Natural killer cell treated with Interleukin-12 subunit alpha and Interleukin-12 subunit beta and Interleukin-15 and Interleukin-18, amount 100 ng/mL, for 72 hours (primary cell): ENCODE measurements around the gene SMIM22. TPM values are rescaled to one million over a fixed set of nuclear protein-coding genes. Genes with fewer than 3 reads are reported as not detected.

Source experiments
- ATAC-seq, 2 donors: fragments of 150-1000 bp; cut with Tn5 transposase in 1 of 2; sonication (Bioruptor Pico), chemical (Tn5 transposase) in 1 of 2; 2 replicates each; pipeline ENCODE4 v1.10.0; 2021
- DNase-seq: peaks from one replicate; pipeline ENCODE4 v3.0.0; 2022; ENCODE audit warnings: low spot score
- H3K27ac Mint-ChIP-seq, 2 donors: 1 replicate in 1 of 2; 2 replicates in 1 of 2; pipeline ENCODE4 v1.8.0; 2022; ENCODE audit warnings: mixed read lengths in 2 of 2, mild to moderate bottlenecking in 1 of 2, moderate library complexity in 1 of 2
- H3K27me3 Mint-ChIP-seq, 2 donors: 1 replicate in 1 of 2; 2 replicates in 1 of 2; pipeline ENCODE4 v1.8.0; 2022; ENCODE audit warnings: mixed read lengths in 2 of 2
- H3K36me3 Mint-ChIP-seq: one replicate; pipeline ENCODE4 v1.8.0; 2022; ENCODE audit warnings: mixed read lengths
- H3K4me1 Mint-ChIP-seq, 2 donors: 1 replicate in 1 of 2; 2 replicates in 1 of 2; pipeline ENCODE4 v1.8.0; 2022; ENCODE audit warnings: low read depth in 2 of 2, mixed read lengths in 2 of 2, mild to moderate bottlenecking in 1 of 2
- H3K4me3 Mint-ChIP-seq: one replicate; pipeline ENCODE4 v1.8.0; 2022; ENCODE audit warnings: mixed read lengths
- H3K9me3 Mint-ChIP-seq: 2 replicates; pipeline ENCODE4 v1.8.0; 2022; ENCODE audit warnings: mixed read lengths
- total RNA-seq, 2 donors: library from RNA; stranded (reverse); gene quantifications; one replicate each; pipeline ENCODE4 v1.2.3, GENCODE V29; 2022

Gene SMIM22
- total RNA-seq, 2 donors from 2014 or later: not detected

- H3K4me3 Mint-ChIP-seq: no peak overlapping the region
- no peaks in the 10 kb centered on the region for H3K27me3 Mint-ChIP-seq
- peaks cover 0 to 17% of the 10 kb centered on the region in 2 donors for H3K4me1 Mint-ChIP-seq
- H3K27ac Mint-ChIP-seq: no peak overlapping the region
- ATAC-seq (no peak), DNase-seq (no peak)
- H3K36me3 Mint-ChIP-seq: peaks cover 32% of the 10 kb centered on the region
- no peaks in the 10 kb centered on the region for H3K9me3 Mint-ChIP-seq
Measured at GRCh38 chr16:4832698-4833343, 37.7 kb downstream of the SMIM22 start.

GRCh38 chr16:4833584-4833983 lies 38.4 kb downstream of the SMIM22 start:
- Mint-ChIP-seq H3K4me3 (no peak overlapping the region), H3K4me1 (peaks cover 0 to 17% of the 10 kb centered on the region in 2 donors), H3K36me3 (peaks cover 32% of the 10 kb centered on the region), H3K27ac (no peak overlapping the region), H3K9me3 (no peaks in the 10 kb centered on the region), H3K27me3 (no peaks in the 10 kb centered on the region)
- DNase-seq (no peak), ATAC-seq (no peak)

- no peak overlapping the region for H3K4me3 Mint-ChIP-seq
- H3K9me3 Mint-ChIP-seq: no peaks in the 10 kb centered on the region
- ATAC-seq (no peak), DNase-seq (no peak)
- H3K27ac Mint-ChIP-seq: peak overlapping the region in 1 of 2 donors; percentile 36
- peaks cover 8 to 14% of the 10 kb centered on the region in 2 donors for H3K4me1 Mint-ChIP-seq
- H3K27me3 Mint-ChIP-seq: no peaks in the 10 kb centered on the region
- H3K36me3 Mint-ChIP-seq: peaks cover 31% of the 10 kb centered on the region
Measured at GRCh38 chr16:4836727-4837126, 41.6 kb downstream of the SMIM22 start.

GRCh38 chr16:4837733-4838501 lies 42.7 kb downstream of the SMIM22 start:
- Mint-ChIP-seq H3K36me3 (peaks cover 20% of the 10 kb centered on the region), H3K27ac (no peak overlapping the region), H3K9me3 (no peaks in the 10 kb centered on the region), H3K4me3 (no peak overlapping the region), H3K27me3 (no peaks in the 10 kb centered on the region), H3K4me1 (peaks cover 8 to 12% of the 10 kb centered on the region in 2 donors)
- ATAC-seq (no peak), DNase-seq (no peak)

GRCh38 chr16:4839942-4840341 lies 44.8 kb downstream of the SMIM22 start:
- Mint-ChIP-seq H3K36me3 (peaks cover 19% of the 10 kb centered on the region), H3K9me3 (no peaks in the 10 kb centered on the region), H3K4me3 (no peak overlapping the region), H3K27me3 (no peaks in the 10 kb centered on the region), H3K27ac (no peak overlapping the region), H3K4me1 (peaks cover 8 to 14% of the 10 kb centered on the region in 2 donors)
- no peak for DNase-seq
- ATAC-seq: no peak

- Mint-ChIP-seq H3K9me3 (no peaks in the 10 kb centered on the region), H3K36me3 (peaks cover 25% of the 10 kb centered on the region), H3K4me3 (no peak overlapping the region), H3K4me1 (peaks cover 17 to 21% of the 10 kb centered on the region in 2 donors), H3K27me3 (no peaks in the 10 kb centered on the region), H3K27ac (no peak overlapping the region)
- ATAC-seq (no peak), DNase-seq (no peak)
Measured at GRCh38 chr16:4840984-4841383, 45.8 kb downstream of the SMIM22 start.

Other genes starting within 250 kb of the SMIM22 start
- gene C16orf96, start 239.0 kb upstream of the SMIM22 start, total RNA-seq: not detected
- 10 to 100 TPM; 17.4 to 27.9 TPM for gene UBALD1, start 180.5 kb upstream of the SMIM22 start, total RNA-seq
- gene MGRN1, start 170.5 kb upstream of the SMIM22 start, total RNA-seq: 100 to 1,000 TPM in 1 of 2 donors, 10 to 100 TPM in 1; 86.9 to 105 TPM
- gene NUDT16L1, start 101.8 kb upstream of the SMIM22 start, total RNA-seq: 10 to 100 TPM; 37.3 to 57.0 TPM
- gene ANKS3, start 61.1 kb upstream of the SMIM22 start, total RNA-seq: 10 to 100 TPM; 19.0 to 39.1 TPM
- gene DNAAF8, start 60.8 kb upstream of the SMIM22 start, total RNA-seq: under 1 TPM in 1 of 2 donors, not detected in 1; 0.53 TPM
- 10 to 100 TPM; 12.2 to 20.9 TPM for gene ZNF500, start 28.2 kb upstream of the SMIM22 start, total RNA-seq
- not detected for gene SEPTIN12, start 7.0 kb upstream of the SMIM22 start, total RNA-seq
- 1 to 10 TPM; 3.8 to 7.1 TPM for gene ROGDI, start 7.3 kb downstream of the SMIM22 start, total RNA-seq
- gene GLYR1, start 51.9 kb downstream of the SMIM22 start, total RNA-seq: 100 to 1,000 TPM; 126 to 156 TPM
- gene UBN1, start 52.1 kb downstream of the SMIM22 start, total RNA-seq: 10 to 100 TPM; 43.8 to 55.9 TPM
- gene PPL, start 141.8 kb downstream of the SMIM22 start, total RNA-seq: not detected
- not detected for gene SEC14L5, start 163.0 kb downstream of the SMIM22 start, total RNA-seq
- gene NAGPA, start 238.6 kb downstream of the SMIM22 start, total RNA-seq: 10 to 100 TPM; 10.1 to 17.4 TPM